Measurements from ENCODE around the gene KIF26B. TPM values are rescaled to one million over a fixed set of nuclear protein-coding genes. Genes with fewer than 3 reads are reported as not detected.

Gene KIF26B
- total and polyA plus RNA-seq, 10 of the 15 experiments (the other 5 are each of a cell fraction or from before 2014, with no cell fraction given), result 0.35 to 11.6 (median 2.2) TPM

DNA sequence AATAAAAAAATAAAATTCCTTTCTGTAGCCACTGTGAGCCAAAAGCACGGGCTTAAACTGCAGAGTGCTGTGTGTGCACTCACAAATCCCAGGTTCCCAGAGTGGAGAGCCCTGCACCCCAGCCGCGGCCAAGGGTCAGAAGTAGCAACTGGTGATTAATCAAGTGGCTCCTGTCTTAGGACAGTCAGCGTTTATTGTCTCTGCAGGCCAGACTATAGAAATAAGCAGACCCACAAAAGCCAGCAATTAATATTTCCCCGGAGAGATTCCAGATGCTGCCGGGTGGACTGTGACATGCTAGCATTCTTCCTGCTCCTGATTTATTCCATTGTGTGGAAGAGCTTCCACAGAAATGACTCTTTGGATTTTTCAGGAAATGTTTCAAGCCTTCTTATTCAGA, 412.2 kb downstream of the KIF26B start:
- Histone ChIP-seq H3K4me1 (ENCODE audit: control insufficient read depth, insufficient read depth, low read length) (no peaks in the 10 kb centered on the region), H3K4me2 (ENCODE audit: control insufficient read depth, insufficient read depth) (no peak overlapping the region), H3K79me2 (ENCODE audit: control insufficient read depth, insufficient read depth, low read length) (no peaks in the 10 kb centered on the region), H3K9ac (ENCODE audit: control insufficient read depth, insufficient read depth, low read length) (no peak overlapping the region), H3K27me3 (replicated peaks in 1 of 2; ENCODE audit: control insufficient read depth in 2 of 2, insufficient read depth in 2 of 2, low read length in 1 of 2) (no peaks in the 10 kb centered on the region), H3K4me3 (no peak overlapping the region), H2AFZ (ENCODE audit: control insufficient read depth, low read depth, low read length) (no peak overlapping the region), H4K20me1 (ENCODE audit: control insufficient read depth, insufficient read depth) (no peaks in the 10 kb centered on the region), H3K27ac (ENCODE audit: control insufficient read depth, insufficient read depth) (no peak overlapping the region), H3K36me3 (ENCODE audit: control insufficient read depth in 2 of 2, insufficient read depth in 2 of 2, low read length in 1 of 2) (no peaks in the 10 kb centered on the region), H3K9me3 (replicated peaks; ENCODE audit: control insufficient read depth, insufficient read depth, low read length) (no peaks in the 10 kb centered on the region)
- DNase-seq (ENCODE audit: low read depth, low spot score) (no peak), FAIRE-seq (no peak), ATAC-seq (no peak)
- SMC1A ChIA-PET (ENCODE audit: uncharacterized antibody, unreplicated experiment), result no interaction called here
- intact Hi-C loops (cut with micrococcal nuclease; ENCODE audit: unreplicated experiment) (loop anchor here (10.0 kb wide), 1 partner anchor 438 kb away; no protein-coding TSS in a partner anchor), in situ Hi-C loops (cut with MboI) (no loop called here)
- POLR2A ChIA-PET, result no interaction called here
- CTCF ChIA-PET, result no interaction called here
- BruUV-seq (replicated peaks), result no TSS peak
- 47% methylated on average over 6 of the region's 6 CpGs for WGBS (ENCODE audit: insufficient coverage, insufficient replicate concordance, low lambda C conversion rate, missing lambda C conversion rate)
- RAD21 ChIA-PET (ENCODE audit: unreplicated experiment), result no interaction called here
- no peak for TF ChIP-seq SMC3 (IDR thresholded peaks at IDR 0.05; ENCODE audit: borderline replicate concordance, low read length)
- TF ChIP-seq TCF3 (IDR thresholded peaks at IDR 0.05; ENCODE audit: borderline replicate concordance, insufficient read depth, low read depth, low read length), result no peak
- TF ChIP-seq MXI1 (IDR thresholded peaks at IDR 0.05; ENCODE audit: low read depth, low read length), result no peak
- TF ChIP-seq SP1 (IDR thresholded peaks at IDR 0.05; ENCODE audit: low read depth, low read length), result no peak
- TF ChIP-seq, protein P1, sequence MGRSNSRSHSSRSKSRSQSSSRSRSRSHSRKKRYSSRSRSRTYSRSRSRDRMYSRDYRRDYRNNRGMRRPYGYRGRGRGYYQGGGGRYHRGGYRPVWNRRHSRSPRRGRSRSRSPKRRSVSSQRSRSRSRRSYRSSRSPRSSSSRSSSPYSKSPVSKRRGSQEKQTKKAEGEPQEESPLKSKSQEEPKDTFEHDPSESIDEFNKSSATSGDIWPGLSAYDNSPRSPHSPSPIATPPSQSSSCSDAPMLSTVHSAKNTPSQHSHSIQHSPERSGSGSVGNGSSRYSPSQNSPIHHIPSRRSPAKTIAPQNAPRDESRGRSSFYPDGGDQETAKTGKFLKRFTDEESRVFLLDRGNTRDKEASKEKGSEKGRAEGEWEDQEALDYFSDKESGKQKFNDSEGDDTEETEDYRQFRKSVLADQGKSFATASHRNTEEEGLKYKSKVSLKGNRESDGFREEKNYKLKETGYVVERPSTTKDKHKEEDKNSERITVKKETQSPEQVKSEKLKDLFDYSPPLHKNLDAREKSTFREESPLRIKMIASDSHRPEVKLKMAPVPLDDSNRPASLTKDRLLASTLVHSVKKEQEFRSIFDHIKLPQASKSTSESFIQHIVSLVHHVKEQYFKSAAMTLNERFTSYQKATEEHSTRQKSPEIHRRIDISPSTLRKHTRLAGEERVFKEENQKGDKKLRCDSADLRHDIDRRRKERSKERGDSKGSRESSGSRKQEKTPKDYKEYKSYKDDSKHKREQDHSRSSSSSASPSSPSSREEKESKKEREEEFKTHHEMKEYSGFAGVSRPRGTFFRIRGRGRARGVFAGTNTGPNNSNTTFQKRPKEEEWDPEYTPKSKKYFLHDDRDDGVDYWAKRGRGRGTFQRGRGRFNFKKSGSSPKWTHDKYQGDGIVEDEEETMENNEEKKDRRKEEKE (IDR thresholded peaks at IDR 0.05), result no peak
- TF ChIP-seq, protein P2, sequence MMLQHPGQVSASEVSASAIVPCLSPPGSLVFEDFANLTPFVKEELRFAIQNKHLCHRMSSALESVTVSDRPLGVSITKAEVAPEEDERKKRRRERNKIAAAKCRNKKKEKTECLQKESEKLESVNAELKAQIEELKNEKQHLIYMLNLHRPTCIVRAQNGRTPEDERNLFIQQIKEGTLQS (IDR thresholded peaks at IDR 0.05; ENCODE audit: borderline replicate concordance, extremely low read depth, low read depth, low read length), result no peak
- TF ChIP-seq RAD21 (IDR thresholded peaks at IDR 0.05; ENCODE audit: insufficient read depth, low read depth, low read length), result no peak
- TF ChIP-seq, protein P3, sequence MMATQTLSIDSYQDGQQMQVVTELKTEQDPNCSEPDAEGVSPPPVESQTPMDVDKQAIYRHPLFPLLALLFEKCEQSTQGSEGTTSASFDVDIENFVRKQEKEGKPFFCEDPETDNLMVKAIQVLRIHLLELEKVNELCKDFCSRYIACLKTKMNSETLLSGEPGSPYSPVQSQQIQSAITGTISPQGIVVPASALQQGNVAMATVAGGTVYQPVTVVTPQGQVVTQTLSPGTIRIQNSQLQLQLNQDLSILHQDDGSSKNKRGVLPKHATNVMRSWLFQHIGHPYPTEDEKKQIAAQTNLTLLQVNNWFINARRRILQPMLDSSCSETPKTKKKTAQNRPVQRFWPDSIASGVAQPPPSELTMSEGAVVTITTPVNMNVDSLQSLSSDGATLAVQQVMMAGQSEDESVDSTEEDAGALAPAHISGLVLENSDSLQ (IDR thresholded peaks at IDR 0.05), result no peak
- TF ChIP-seq JUND (IDR thresholded peaks at IDR 0.05; ENCODE audit: low read depth, low read length), result no peak
- no peak for TF ChIP-seq SMAD1 (IDR thresholded peaks at IDR 0.05; ENCODE audit: low read depth, partially characterized antibody)
- TF ChIP-seq NFIC (IDR thresholded peaks at IDR 0.05; ENCODE audit: low read depth, low read length), result no peak
- no peak for TF ChIP-seq SUZ12 (IDR thresholded peaks at IDR 0.05; ENCODE audit: unreplicated experiment)
